ENCODE measurements around the gene GSX1.
"Not testable (repeated sequence)": the region's sequence is repeated elsewhere in the genome, so short reads cannot be mapped to it uniquely, and the experiment has no call there.

GSX1 gene

DNA sequence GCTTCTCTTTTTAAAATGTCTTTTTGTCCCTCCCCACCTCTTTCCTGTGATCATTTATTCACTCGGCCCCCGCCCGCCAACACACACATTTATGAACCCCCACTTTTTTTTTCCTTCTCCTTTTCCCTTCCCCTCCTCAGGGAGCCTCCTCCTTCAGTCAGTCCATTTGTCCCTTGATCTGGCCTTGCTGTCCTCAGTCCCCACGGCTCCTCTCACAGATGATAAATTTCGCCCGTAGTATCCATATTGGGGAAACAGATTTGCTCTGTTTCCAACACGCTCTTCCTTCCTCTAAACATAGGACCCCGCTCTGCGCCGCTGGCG is 2.0 kb downstream of the GSX1 start:
- DNase-seq (ENCODE audit: low spot score): no peak

DNA sequence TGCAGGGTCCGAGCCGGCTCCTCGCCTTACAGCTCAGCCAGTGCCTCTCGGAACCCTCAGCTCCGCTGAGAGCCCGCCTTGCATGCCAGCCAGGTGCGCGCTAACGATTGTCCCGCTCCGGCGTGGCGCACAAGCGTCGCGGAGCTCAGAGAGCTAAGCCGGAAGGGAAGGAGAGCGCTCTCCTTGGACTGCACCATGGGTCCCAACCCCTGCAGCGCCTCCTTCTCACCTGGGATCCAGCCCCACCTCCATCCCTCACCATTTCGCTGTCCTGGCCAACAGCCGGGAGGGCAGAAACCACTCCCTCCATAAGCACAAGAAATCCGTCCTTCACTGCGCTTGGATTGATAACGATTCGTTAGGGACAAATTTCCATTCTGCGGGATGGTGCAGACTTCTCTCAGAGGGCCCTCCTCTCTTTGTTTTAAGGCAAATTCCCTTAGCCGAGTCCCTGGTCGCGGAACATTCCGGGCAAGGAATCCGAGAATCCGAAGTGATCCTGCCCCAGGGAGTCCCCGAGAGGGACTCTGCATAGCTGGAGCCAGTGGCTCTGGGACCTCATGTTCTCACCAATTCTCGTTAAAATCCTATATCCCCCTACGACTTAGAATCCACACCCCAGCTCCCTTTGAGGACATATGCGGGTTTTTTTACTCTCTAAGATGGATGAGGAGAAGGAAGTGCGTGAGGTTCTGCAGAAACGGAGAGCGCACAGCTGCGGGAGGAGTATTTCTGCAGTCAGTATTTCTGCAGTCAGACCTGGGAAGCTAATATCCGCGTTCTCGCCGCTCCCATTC is 2.8 kb downstream of the GSX1 start:
- DNase-seq (ENCODE audit: low spot score): no peak

DNA sequence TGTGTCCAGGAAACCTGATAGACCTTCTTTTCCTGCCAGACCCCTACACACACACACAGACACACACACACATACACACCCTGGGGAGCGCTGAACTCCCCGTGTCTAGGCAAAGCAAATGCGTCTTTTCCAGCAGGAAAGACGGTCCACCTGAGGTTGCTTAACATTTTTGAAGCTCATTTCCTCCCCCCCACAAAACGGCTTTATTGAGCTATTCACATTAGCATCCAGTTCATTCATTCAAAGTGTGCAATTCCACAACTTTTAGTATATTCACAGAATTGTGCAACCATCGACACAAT is 3.4 kb downstream of the GSX1 start:
- no peak for DNase-seq (ENCODE audit: low spot score)

DNA sequence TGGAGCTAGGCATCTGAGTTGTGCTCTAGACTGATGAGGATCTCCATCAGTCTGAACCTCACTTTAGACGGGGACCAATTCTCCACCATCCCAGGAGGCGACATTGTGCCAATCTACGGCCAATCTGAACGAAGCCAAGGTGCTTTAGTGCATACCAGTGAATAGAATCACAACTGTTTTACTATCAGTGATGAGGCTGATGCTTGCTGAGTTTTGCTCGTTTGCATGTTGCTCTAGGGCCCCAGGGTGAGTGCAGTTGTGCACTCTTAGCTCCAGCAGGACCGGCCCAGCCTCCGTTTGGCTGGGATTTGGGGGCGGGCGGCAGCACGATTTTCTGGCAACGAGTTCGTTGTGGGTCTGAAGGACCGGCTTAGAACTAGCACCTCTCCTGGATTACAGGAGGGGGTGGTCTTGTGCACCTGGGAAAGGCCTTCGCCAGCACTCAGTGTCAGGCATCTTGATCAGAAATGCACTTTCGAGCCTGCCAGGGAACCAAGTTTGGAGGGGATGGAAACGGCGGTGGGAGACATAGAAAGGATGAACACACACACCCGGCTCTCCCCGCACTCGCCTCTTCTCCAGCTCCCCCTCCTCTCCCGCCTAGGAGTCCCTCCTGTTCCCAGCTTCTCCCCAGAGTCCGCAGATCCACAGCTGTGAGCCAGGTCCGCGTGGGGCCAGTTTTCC is 4.4 kb downstream of the GSX1 start:
- DNase-seq (ENCODE audit: low spot score): no peak

DNA sequence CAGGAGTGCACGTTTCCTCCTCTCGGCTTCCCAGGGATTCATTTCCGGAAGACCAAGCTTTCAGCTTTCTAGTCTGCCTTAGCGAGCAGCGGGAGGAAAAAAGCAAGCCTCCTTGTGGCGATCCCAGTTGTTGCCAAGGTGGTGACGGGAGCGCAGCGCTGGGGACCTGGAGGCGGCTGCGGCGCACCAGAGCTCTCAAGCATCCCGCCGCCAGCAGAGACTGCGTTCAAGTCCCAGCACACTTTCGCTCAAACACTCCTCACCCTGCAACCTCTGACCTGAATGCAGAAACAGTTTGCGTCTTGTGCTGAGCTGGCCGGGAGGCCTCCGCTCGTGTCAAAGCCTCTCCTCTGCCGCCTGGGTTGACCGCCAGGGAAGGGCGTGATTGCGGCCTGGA is 4.9 kb downstream of the GSX1 start:
- no peak for DNase-seq (ENCODE audit: low spot score)

DNA sequence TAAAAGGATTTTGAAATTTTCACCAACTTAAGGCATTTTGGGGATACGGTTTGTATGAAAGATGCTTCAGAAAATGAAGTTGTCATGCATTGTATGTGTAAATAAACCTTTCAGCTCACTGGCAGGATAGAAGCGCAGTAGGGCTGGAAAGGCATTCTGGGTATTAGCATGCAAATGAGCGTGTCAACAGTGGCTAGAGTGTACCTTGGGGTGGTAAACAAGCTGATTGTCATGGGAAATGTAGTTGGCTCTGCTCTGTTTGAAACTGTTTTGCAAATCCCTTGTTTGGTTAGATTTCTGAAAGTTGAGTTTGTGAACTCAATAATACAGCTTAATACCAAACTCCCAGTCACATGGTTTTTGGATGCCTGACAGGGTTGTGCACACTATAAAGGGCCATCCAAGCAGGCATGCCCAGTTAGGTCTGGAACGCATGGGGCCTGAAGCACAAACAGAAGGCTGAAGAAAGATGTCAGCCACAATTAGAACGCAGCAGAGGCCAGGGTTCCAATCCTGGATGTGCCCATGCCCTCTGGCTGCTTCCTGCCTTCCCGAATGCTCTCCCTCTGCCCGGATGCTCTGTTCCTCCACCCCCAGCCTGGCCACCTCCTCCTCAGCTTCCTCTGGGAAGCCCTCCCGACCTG is 14.6 kb downstream of the GSX1 start:
- no peak for DNase-seq (ENCODE audit: low spot score)

DNA sequence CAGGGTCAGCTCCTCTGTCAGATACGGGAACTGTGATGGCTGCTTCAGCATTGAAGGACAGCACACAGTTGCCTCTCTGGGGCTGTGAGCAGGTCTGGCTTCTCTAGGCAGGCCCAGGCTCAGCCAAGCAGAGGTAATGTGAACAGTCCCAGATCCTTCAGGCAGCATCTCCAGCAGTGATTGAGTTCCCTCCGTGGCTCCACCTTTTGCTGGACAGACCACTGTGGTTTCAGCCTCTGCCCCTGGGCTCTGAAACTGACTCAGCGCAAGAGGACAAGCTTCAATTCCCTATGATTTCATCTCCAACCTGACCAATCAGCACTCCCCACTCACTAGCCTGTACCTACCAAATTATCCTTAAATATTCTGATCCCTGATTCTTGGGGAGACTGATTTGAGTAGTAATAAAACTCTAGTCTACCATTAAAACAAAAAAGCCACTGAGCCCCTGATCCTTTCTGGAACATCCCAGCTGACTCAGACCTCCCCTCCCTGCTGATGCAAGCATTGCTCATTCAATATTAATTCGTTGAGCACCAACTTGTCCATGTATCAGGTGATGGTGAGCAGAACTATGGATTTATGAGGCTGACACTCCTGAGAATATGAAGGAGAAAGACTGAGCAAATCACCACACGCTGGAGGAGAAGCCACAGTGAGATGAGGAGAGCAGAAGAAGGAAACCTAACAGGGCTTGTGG is 16.7 kb downstream of the GSX1 start:
- no peak for DNase-seq (ENCODE audit: low spot score)

DNA sequence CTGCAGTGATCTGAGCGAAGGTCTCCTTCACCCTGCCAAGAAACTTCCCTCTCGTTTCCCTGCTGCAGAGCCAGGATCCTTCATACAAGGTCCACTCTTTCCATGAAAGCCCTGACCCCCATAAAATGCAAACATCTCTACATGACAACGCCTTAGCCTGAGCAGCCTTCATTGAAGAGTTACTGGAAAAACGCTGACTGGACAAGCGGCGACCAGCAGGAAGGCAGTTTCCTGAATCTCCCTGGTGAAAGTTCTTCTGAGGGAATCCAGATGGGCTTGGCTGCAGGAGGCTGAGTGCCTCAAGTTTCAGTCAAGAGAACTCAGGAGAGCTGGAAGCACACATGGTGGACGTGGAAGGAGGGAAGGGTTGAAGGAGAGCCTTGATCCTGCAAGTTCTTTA is 17.7 kb downstream of the GSX1 start:
- DNase-seq (ENCODE audit: low spot score): no peak

DNA sequence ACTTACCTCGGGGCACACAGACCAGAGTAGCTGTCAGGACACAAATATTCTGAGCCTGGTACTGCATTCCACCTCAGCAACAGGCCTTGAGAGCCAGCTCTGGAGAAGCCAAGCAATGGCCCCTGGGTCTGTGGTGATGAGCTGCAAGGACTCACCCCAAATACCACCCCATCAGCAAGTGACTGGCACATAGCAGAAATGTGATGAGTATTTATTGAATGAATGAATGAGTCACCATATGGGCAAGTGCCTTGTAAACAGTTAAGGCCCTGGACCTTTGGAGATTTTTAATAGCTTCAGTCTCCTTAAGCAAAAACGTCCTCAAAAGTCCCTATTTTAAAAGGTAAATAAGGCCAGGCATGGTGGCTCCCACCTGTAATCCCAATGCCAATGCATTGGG is 18.2 kb downstream of the GSX1 start:
- no peak for DNase-seq (ENCODE audit: low spot score)

DNA sequence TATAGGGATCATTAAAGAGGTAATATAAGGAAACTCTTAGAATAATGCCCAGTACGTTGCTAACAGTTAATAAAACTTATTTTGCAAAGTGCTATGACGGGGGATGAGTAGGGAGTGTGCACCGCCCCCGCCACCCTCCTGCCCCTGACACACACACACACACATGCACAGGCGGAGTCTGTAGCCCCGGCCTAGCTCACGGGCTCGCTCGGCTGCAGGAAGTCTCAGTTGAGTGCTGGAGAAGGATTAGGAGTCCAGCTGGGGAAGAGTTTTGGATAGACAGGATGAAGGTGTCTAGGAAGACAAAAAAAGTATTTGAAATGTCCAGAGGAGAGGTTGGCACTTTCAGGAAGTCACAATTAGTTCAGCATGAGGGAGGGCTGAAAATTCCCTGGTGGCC is 21.5 kb downstream of the GSX1 start:
- DNase-seq (ENCODE audit: low spot score): no peak

DNA sequence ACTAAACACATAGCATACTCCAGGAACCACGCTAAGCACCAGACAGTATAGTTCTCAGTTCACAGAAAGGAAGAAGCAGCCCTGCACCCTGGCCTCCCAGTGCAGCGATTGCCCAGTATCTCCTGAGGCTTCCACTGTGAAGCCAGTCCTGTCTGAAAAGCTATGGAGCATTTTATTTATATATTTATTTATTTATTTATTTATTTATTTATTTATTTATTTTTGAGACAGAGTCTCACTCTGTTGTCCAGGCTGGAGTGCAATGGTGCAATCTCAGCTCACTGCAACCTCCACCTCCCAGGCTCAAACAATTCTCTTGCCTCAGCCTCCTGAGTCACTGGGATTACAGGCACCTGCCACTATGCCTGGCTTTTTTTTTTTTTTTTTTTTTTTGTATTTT is 25.5 kb downstream of the GSX1 start:
- DNase-seq (ENCODE audit: low spot score): not testable (repeated sequence)

DNA sequence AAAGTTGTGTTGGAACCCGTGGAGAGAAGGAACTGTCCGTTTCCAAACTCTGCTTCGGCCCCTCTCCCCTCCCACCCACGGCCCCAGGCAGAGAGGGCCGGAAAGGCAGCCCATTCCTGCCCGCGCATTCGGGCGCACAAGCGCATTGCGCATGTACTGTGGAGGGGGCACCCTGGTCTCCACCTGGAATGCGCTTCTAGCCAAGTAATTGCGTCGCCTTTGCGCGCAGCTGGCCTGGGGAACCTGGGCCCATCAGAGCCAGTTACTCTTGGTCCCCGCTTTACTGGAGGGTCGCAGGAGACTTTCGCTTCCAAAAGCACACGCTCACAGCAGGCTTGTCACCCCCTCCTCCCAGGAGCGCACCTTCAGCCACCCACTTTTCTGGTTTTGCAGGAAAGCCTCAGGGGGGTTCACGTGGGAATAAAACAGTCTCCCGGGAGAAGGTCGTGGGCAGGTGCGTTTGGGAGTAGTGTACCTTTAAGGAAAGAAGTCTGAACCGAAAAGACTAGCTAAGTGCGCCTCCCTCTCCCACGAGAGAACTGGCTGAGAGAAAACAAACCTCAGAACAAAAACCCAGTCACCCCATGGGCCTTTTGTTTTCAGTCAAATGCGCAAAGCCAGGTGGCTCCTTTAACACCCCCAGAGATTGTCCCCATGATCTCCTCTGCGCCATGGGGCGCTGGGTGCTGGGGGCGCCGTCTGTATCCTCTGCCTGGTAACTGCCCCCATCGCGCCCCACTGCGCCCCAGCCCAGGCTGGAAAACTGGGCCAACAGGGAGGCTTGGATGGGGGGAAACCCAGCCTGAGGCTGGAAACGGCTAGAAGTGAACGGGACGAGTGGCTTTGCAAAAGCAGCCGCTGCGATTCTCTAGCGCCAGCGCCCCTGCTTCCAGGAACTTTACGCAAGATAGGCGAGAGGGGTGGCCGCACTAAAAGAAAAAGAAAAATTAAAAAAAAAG is 28.5 kb downstream of the GSX1 start:
- DNase-seq (ENCODE audit: low spot score): no peak

DNA sequence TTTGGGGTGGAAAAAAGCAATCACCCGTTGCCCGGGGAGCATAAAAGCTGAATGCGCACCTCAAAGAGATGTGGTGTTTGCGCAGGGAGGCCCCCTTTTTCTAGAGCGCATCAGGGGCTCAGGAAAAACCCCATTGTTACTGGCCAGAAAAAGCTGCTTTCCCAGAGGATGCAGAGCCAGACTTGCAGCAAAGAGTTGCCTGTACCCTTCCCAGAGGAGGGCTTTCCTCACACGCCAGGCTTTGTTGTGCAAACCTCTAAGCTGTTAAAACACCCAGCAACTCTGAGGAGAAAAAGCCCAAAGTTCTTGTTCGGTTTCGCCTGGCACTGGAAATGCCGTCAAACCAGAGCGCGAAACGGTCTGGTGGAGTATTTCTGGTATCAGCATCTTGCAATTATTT is 29.3 kb downstream of the GSX1 start:
- no peak for DNase-seq (ENCODE audit: low spot score)

DNA sequence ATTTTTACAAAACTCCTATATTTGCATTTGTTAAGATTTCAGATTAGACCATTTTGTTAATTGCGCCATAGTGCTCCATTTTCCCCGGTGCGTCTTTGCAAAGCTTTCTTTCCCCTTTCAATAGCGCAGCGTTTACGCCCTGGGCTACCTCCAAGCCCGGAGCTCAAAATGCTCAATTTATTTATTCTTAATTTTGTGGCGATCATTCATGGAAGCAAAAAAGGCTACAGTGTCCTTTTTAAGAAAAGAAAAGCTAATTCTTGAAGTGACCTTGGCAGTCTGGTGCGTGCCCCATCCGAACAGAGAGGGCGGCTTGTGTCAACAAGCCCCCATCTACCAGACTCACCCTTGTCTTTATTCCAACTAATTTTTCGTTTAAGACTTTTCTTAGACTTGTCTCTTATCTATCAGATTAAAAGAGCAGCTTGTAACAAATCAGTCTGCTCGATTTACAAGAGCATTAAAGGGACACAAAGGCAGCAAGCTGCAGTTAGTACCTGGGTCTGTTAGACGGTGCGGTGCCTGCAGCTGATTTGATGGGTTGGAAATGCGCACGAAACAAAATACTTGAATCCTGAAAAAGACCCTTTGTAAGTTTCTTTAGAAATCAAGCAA is 30.1 kb downstream of the GSX1 start:
- DNase-seq (ENCODE audit: low spot score): no peak

DNA sequence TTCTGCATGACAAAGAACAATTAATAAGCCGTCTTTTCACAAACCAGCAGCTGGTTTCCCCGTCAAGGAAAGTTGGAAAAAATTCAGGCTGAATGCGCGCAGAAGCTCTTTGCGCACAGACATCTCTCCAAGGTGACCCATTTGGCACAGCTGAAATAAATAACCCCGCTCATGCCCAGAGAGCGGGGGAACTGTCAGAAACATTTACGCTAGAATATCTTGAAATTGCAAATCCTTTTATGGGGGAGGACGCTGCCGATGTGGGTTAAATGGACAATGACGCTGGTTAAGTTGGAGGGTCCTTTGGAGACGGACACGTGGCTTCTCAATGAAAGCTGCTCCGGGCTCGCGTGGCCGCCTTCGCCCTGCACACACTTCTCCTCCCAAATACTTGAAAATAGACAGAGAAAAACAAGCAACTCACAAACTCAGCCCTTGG is 30.6 kb downstream of the GSX1 start:
- no peak for DNase-seq (ENCODE audit: low spot score)

DNA sequence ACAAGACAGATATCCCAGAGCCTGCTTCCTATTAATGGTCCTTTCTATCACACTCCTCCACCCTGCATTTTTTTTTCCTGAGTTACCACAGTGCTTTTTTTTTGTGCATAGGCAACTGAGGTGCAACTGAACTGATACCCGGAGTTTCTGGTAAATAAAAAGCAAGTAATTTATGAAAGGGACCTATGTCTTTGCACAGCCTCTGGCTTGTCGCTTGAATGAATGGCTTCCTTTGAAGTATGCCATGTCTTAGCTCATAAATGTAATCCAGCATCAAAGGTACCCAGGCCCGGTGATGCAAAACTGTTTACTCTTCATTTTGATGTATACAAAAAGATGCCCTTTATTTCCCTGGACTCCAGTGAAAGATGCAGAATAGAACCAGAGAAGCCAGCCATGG is 31.8 kb downstream of the GSX1 start:
- DNase-seq (ENCODE audit: low spot score): no peak

DNA sequence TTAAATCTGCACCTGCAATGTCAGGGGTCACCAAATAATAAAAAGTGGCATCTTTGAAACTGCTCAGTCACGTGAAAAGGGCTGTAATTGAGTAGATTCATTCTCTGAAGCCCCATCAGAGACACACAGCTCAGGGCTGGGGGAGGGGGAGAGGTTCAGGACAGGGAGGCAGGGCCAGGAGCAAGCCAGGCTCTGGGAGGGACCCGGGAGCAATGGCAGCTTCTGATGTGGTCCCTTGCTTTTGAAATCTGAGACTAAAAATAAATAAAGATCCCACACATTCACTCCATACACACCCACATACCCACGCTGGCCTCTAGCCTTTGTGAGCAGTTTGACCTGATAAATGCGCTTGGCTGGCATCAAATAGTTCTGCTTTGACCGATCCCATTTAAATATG is 32.8 kb downstream of the GSX1 start:
- DNase-seq (ENCODE audit: low spot score): no peak

DNA sequence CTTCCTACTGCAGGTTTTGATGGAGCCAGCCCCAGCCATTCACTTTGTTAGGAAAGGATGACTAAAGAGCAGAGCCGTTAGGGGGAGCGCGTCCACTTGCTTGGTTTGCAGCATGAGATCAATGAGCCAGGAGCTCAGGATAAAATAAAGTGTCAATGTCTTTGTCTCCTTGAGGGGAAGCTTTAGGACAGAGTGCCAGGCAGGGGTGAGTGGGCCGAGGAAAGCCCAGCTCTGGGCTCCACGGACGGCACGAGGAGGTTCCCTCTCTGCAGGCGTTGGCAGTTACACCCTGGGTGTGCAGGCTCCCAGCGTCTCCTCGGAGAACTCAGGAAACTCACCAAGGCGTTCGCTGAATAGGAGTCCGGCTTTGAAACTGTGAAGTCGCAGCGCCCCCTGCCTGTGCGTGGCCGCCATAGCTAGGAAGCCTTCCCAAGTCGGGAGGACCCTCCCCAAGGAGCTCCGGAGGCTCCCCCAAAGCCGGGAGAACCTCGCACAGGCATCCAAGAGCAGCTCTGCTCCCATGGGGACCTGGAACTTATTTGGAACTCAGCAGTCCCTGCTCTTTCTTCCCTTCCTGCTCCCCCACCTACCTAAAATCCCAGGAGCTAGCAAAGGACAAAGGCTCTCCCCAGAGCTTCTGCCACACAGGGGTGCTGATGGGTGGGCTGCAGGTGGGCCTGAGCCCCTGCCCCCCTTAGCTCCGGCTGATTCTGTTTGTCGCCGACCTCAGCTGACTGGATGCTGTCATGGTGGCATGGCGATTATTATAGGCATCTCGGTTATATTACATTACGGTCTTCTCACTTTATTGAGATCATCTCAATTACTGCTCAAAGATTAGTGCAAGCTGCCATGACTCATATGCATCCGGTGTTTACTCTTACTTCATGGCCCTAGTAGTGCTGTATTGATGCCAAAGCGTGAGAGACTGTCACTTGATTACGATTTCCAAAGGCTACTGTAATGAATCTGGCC is 34.4 kb downstream of the GSX1 start:
- peak; percentile 77 for DNase-seq (ENCODE audit: low spot score)

DNA sequence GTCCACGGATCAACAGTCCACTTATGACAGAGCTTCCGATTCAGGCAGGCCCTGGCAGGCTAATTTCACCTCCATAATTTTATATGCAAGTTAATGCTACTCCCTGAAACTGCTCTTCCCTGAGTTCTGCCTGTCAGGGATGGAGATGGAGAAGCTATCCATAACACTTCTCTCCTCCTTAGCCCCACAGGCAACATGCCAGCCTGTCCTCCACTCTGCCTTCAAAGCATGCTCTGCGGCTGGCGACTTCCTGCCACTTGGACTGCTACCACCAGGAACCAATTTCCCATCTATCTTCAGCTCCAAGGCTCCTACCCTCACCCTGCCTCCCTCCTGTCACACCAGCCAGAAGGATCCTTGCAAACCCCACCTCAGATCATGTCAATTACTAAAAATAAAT is 35.4 kb downstream of the GSX1 start:
- DNase-seq (ENCODE audit: low spot score): no peak

DNA sequence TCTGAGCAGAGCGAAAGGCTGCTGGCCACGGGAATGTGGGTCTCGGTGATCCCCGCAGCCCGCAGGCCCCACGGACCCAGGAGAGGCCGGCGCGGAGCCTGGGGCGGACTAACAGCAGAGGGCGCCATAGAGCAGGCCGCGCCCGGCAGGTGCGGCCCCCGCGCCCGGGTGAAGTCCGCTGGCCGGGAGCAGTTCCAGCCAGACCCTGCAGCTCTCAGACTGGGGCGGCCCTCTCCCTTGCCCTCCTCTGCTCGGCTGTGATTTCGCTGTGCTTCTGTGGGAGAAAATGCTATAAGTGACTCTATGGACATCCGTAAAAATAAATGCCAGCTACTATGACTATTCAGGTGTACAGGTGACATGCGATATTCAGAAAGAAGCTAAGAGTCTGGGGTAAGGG is 37.7 kb downstream of the GSX1 start:
- peak; percentile 80 for DNase-seq (ENCODE audit: low spot score)
